Kidney capillary endothelial cell (primary cell): ENCODE data around the gene OGDHL.
A peak's percentile ranks its signal among the peaks of the same experiment; 100 is the strongest.
"Not testable (repeated sequence)": the region's sequence is repeated elsewhere in the genome, so short reads cannot be mapped to it uniquely, and the experiment has no call there.

Source experiments
- DNase-seq: peaks from one replicate; pipeline ENCODE4 v3.0.0-alpha.2; 2018; ENCODE audit warnings: low spot score

OGDHL gene

GRCh38 chr10:49761789-49762565 lies at the start of gene OGDHL:
Gene OGDHL, minus strand, starts transcription at chr10:49762323. Its CDS starts 3,731 bp downstream, at chr10:49758592.
- DNase-seq, result peak; percentile 38

GRCh38 chr10:49803988-49804387 lies 41.9 kb upstream of the OGDHL start:
- no peak for DNase-seq

GRCh38 chr10:49798275-49798674 lies 36.2 kb upstream of the OGDHL start:
- DNase-seq, result no peak

GRCh38 chr10:49791100-49791499 lies 29.0 kb upstream of the OGDHL start:
- DNase-seq, result no peak

GRCh38 chr10:49784681-49785080 lies 22.6 kb upstream of the OGDHL start:
- no peak for DNase-seq

GRCh38 chr10:49783645-49784044 lies 21.5 kb upstream of the OGDHL start:
- DNase-seq, result no peak

- no peak for DNase-seq
These were observed 19.1 kb upstream of the OGDHL start for GRCh38 chr10:49781247-49781646.

- no peak for DNase-seq
These were observed 16.1 kb upstream of the OGDHL start for GRCh38 chr10:49778197-49778596.

GRCh38 chr10:49776851-49777250 lies 14.7 kb upstream of the OGDHL start:
- no peak for DNase-seq

- DNase-seq, result no peak
These were observed 12.9 kb upstream of the OGDHL start for GRCh38 chr10:49775014-49775413.

- not testable (repeated sequence) for DNase-seq
These were observed 10.8 kb upstream of the OGDHL start for GRCh38 chr10:49772944-49773343.

- not testable (repeated sequence) for DNase-seq
These were observed 8.9 kb upstream of the OGDHL start for GRCh38 chr10:49771046-49771445.

GRCh38 chr10:49769692-49770091 lies 7.6 kb upstream of the OGDHL start:
- no peak for DNase-seq

GRCh38 chr10:49768731-49769130 lies 6.6 kb upstream of the OGDHL start:
- no peak for DNase-seq

GRCh38 chr10:49768329-49768728 lies 6.2 kb upstream of the OGDHL start:
- no peak for DNase-seq

GRCh38 chr10:49767752-49768151 lies 5.6 kb upstream of the OGDHL start:
- no peak for DNase-seq

GRCh38 chr10:49766484-49766883 lies 4.4 kb upstream of the OGDHL start:
- DNase-seq, result no peak

- no peak for DNase-seq
These were observed 399 bp upstream of the OGDHL start for GRCh38 chr10:49762566-49762877.

GRCh38 chr10:49761201-49761788 lies 828 bp downstream of the OGDHL start:
- no peak for DNase-seq

- no peak for DNase-seq
These were observed 1.3 kb downstream of the OGDHL start for GRCh38 chr10:49760789-49761188.

GRCh38 chr10:49759787-49760551 lies 2.2 kb downstream of the OGDHL start:
- no peak for DNase-seq

- DNase-seq, result no peak
These were observed 3.7 kb downstream of the OGDHL start for GRCh38 chr10:49758249-49758930.

- DNase-seq, result no peak
These were observed 5.5 kb downstream of the OGDHL start for GRCh38 chr10:49756641-49757040.
